Right lobe of liver (tissue), 6 donors: Measurements from ENCODE around the gene COPS7A. TPM values are rescaled to one million over a fixed set of nuclear protein-coding genes. Genes with fewer than 3 reads are reported as not detected.

Experiments used
- ATAC-seq, 4 donors: fragments of 200-7000 bp; cut with Tn5 transposase; one replicate each; pipeline ENCODE4 v1.9.1; 2020; ENCODE audit warnings: mild to moderate bottlenecking in 4 of 4, moderate library complexity in 4 of 4
- DNase-seq, 3 donors: peaks; one replicate each; pipeline ENCODE4 v3.0.0-alpha.2; 2020
- H3K27ac ChIP-seq, 3 donors: fragments of 200-600 bp; one replicate each; pipeline ENCODE4 v1.8.0; 2022
- H3K27me3 ChIP-seq, 2 donors: fragments of 200-600 bp; one replicate each; pipeline ENCODE4 v1.8.0; 2022
- H3K36me3 ChIP-seq, 4 donors: fragments of 200-600 bp; sonication (generic) in 1 of 4; one replicate each; pipeline versions ENCODE4 v1.5.1 to v1.8.0; 2017 to 2022; ENCODE audit warnings: control low read depth in 1 of 4
- H3K4me1 ChIP-seq, 4 donors: fragments of 200-600 bp; sonication (generic) in 1 of 4; one replicate each; pipeline versions ENCODE4 v1.5.1 to v1.8.0; 2017 to 2022; ENCODE audit warnings: control low read depth in 1 of 4
- H3K4me3 ChIP-seq, 3 donors: fragments of 200-600 bp; one replicate each; pipeline ENCODE4 v1.8.0; 2022
- H3K9me3 ChIP-seq, 4 donors: fragments of 200-600 bp; sonication (generic) in 1 of 4; one replicate each; pipeline versions ENCODE4 v1.5.1 to v1.8.0; 2017 to 2022; ENCODE audit warnings: control low read depth in 1 of 4
- POLR2A ChIP-seq: fragments of 450-650 bp; IDR thresholded peaks from one replicate; pipeline ENCODE4 v1.6.1; 2017; ENCODE audit warnings: antibody characterized with exemption, mild to moderate bottlenecking
- WGBS: methylation state at CpG from one replicate; pipeline ENCODE4 v1.1.6; 2018; ENCODE audit warnings: low coverage, low lambda C conversion rate; ENCODE audit not compliant: insufficient coverage; ENCODE audit errors: missing lambda C conversion rate; 5-methylcytosine and 5-hydroxymethylcytosine counted together
- intact Hi-C, 2 donors: fragments of 100-400 bp; cut with DNase I; formaldehyde crosslinking; loops; one replicate each; pipeline versions ENCODE4 v1.11.2 to v1.14.1; 2022
- total RNA-seq, 6 experiments: library from RNA; depleted of rRNA in 2 of 6; stranded (reverse); fragments of >200 nt in 2 of 6; fragmentation: NEBNext Ultra II Directional in 3 of 6; extraction: Animal tissue kit (Norgen Biotek cat#: 25700) in 3 of 6; gene quantifications; one replicate each; pipeline versions ENCODE4 v1.1.0 to v1.2.4, GENCODE V29; 2016 to 2023
- TF ChIP-seq, protein P1 (sequence below), 4 donors: fragments of 200-600 bp in 3 of 4; fragments of 450-650 bp in 1 of 4; IDR thresholded peaks; one replicate each; pipeline versions ENCODE4 v1.5.1 to v1.8.0; 2016 to 2022; ENCODE audit warnings: antibody characterized with exemption in 4 of 4, mild to moderate bottlenecking in 2 of 4
- donor health status: DM: no; HTN: yes; CAD: no.
- donor health status: DM: no; HTN: no; CAD: no.
- donor health status: DM: no; HTN: no; CAD: no.
- donor health status: DM: no; HTN: yes; CAD: no.
- donor health status: DM: no; HTN: yes; CAD: no.

COPS7A gene
- total RNA-seq, 6 experiments from 2014 or later = 26.7 to 49.5 (median 30.6) TPM

DNA sequence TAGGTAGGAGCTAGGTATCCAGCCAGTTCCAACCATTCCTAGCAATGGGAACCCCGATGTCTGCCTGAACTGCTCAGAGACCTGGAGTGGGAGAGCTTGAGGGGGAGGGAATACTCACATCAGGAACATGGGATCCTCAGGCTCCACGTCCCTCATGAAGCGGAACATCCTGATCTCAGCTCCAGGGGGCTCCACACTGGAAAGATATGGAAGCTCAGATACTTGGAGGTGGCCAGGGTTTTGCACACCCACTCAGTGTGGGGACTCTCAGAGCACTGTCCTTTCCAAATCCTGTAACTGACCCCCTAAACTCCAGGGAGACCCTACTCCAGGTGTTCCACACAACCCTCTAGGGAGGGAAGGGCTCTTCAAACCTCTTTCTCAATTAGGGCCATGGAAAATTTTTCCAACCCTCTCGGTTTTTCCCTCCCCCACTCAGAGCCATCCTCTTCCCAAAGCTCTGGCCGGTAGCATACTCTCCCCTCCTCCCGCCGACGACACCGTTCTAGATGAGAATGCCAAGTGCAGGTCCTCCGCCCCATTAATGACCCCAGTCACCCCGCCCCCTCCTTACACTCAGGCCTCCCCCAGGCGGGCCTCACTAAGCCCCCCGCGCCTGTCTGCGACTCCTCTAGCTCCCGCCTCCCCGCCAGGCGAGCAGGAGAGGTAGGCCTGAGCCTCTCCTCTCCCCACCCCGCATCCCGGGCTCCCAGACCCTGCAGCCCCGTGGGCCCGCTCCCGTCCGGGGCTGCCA lies 28.5 kb downstream of the COPS7A start:
- peak; percentile 0 to 4 (median 2) for ATAC-seq
- WGBS = 4% methylated on average over 17 of the region's 24 CpGs
- intact Hi-C loops = no loop called here

DNA sequence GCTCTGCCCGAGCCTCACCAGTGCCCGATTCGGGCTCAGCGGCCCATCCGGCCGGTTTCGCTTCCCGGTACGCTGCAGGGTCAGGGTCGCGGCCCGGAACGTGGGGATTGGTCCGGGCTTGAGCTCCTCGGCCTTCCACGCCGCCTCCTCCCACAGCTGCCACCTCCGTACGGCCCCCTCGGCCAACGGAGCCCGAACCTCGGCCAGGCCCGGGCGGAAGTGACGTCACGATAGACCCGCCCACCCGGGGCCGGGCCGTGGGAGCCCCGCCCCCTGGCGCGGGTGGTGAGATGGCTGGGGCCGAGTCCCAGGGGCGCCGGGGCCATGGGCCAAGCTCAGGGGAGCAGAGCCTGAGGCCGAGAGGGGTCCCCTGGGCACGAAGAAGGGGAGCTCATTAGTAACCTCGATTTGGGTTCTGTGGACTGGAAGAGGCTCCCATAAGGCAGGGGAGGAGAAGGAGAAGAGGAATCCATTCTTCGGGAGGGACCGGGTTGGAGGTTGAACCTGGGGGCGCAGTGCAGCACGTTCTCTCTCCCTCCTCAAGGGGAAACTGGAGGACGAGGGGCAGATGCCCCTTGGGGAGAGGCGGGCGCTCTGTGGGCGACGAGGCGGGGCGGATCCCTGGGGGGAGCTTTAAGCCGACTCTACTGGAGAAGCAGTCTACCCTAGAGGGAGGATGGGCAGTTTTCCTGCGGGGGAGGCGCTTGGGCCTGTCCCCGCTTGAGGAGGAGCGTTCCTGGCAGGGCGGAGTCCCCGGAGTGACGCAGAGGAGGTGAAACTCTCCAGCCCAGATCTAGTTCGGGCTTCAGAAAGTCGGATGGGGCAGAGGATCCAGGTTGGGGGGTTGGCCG lies 29.3 kb downstream of the COPS7A start, which contains the start of gene MLF2:
Gene MLF2 (minus strand): TSS at position 221 of the 851 bp plus-strand sequence. CDS start 807 bp downstream, outside the sequence.
- H3K9me3 ChIP-seq = no peaks in the 10 kb centered on the region
- intact Hi-C loops = no loop called here
- H3K4me1 ChIP-seq = peaks cover 0 to 21% (median 5%) of the 10 kb centered on the region in 4 donors
- peak within 1 kb of the TSS; percentile 85 to 98 (median 97) for H3K4me3 ChIP-seq
- peaks cover 0 to 38% (median 23%) of the 10 kb centered on the region in 4 donors for H3K36me3 ChIP-seq
- 0% methylated on average over 37 of the region's 62 CpGs for WGBS
- peak; percentile 87 to 94 (median 88) for ATAC-seq
- H3K27ac ChIP-seq = peak within 1 kb of the TSS; percentile 87 to 99 (median 93)
- no peaks in the 10 kb centered on the region for H3K27me3 ChIP-seq
- DNase-seq = peak; percentile 99
- TF ChIP-seq POLR2A = peak; percentile 95
- TF ChIP-seq, protein P1, sequence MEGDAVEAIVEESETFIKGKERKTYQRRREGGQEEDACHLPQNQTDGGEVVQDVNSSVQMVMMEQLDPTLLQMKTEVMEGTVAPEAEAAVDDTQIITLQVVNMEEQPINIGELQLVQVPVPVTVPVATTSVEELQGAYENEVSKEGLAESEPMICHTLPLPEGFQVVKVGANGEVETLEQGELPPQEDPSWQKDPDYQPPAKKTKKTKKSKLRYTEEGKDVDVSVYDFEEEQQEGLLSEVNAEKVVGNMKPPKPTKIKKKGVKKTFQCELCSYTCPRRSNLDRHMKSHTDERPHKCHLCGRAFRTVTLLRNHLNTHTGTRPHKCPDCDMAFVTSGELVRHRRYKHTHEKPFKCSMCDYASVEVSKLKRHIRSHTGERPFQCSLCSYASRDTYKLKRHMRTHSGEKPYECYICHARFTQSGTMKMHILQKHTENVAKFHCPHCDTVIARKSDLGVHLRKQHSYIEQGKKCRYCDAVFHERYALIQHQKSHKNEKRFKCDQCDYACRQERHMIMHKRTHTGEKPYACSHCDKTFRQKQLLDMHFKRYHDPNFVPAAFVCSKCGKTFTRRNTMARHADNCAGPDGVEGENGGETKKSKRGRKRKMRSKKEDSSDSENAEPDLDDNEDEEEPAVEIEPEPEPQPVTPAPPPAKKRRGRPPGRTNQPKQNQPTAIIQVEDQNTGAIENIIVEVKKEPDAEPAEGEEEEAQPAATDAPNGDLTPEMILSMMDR (IDR thresholded peaks at IDR 0.05) = peak in 3 of 4 donors; percentile 94 to 99 (median 98)

More for the DNA sequence above, 28.5 kb downstream of the COPS7A start:
- DNase-seq = peak in 1 of 3 donors; percentile 61
- Histone ChIP-seq H3K4me1 (peaks cover 0 to 21% (median 5%) of the 10 kb centered on the region in 4 donors), H3K9me3 (no peaks in the 10 kb centered on the region), H3K27ac (peak overlapping the region; percentile 87 to 99 (median 93)), H3K27me3 (no peaks in the 10 kb centered on the region), H3K36me3 (peaks cover 0 to 46% (median 27%) of the 10 kb centered on the region in 4 donors), H3K4me3 (peak overlapping the region; percentile 85 to 98 (median 97))
- TF ChIP-seq POLR2A = no peak
- TF ChIP-seq, protein P1 (IDR thresholded peaks at IDR 0.05) = peak in 3 of 4 donors; percentile 13 to 15 (median 14)

DNA sequence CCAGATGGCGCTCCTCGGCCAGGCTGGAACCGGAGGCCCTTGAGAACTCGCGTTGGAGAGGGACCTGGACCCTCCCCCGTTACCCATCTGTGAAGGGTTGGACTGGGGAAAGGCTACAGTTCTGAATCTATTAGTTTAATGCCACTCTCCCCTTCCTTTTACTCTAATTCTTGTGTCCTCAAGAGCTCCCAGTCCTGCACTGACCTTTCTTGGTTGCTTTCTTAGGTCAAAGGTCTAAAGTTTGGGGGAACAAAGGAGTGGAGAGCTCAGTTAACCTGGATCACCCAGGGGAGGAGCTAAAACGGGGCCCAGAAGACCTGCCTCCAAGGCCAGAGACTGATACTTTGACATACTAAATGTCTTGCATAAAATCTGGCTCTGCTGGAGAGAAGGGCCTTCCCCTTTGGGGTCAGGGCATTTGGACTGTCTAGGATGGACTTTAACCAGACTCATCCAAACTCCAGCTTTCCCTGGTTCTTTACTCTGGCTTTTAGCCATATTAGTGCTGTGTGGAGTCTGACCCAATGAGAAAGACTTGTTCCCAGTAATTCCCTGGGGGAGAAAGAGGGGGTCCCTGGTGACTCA lies 30.0 kb downstream of the COPS7A start:
- Histone ChIP-seq H3K36me3 (peaks cover 0 to 31% (median 17%) of the 10 kb centered on the region in 4 donors), H3K27ac (peak overlapping the region; percentile 87 to 99 (median 93)), H3K27me3 (no peaks in the 10 kb centered on the region), H3K4me1 (peaks cover 0 to 21% (median 5%) of the 10 kb centered on the region in 4 donors), H3K4me3 (peak overlapping the region in 2 of 3 donors; percentile 23 to 85), H3K9me3 (no peaks in the 10 kb centered on the region)
- no peak for TF ChIP-seq POLR2A
- TF ChIP-seq, protein P1 (IDR thresholded peaks at IDR 0.05) = peak in 2 of 4 donors; percentile 2 to 98
- 0% methylated on average over 7 of the region's 7 CpGs for WGBS
- intact Hi-C loops = no loop called here
- DNase-seq (peak in 2 of 3 donors; percentile 75 to 85), ATAC-seq (peak; percentile 59 to 74 (median 66))

DNA sequence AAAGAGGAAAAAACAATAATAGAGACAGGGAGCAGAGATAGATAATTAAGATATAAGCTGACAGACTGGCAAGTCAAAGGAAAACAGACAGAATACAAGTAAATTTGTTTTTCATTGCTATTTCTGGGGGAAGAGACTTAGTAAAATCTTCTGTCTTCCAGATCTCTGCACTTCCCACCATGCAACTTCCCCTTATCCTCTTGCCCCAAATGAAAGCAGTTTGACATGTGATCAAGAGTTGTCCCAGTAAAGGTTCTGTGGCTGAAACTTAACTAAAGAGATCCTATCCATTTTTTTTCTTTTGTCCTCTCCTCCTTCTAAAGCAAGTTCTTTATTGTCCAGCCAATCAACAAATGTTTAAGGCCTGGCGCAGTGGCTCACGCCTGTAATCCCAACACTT lies 30.6 kb downstream of the COPS7A start:
- peaks cover 0 to 25% (median 13%) of the 10 kb centered on the region in 4 donors for H3K36me3 ChIP-seq
- peak overlapping the region; percentile 87 to 99 (median 93) for H3K27ac ChIP-seq
- DNase-seq (no peak), ATAC-seq (no peak)
- no peak overlapping the region for H3K4me3 ChIP-seq
- H3K4me1 ChIP-seq = peaks cover 0 to 21% (median 5%) of the 10 kb centered on the region in 4 donors
- intact Hi-C loops = no loop called here
- no peaks in the 10 kb centered on the region for H3K27me3 ChIP-seq
- WGBS = 100% methylated on average over 2 of the region's 2 CpGs
- TF ChIP-seq POLR2A = no peak
- TF ChIP-seq, protein P1 (IDR thresholded peaks at IDR 0.05) = no peak
- H3K9me3 ChIP-seq = no peaks in the 10 kb centered on the region
